Kidney epithelial cell (primary cell): ENCODE measurements around the gene PRAME. TPM values are rescaled to one million over a fixed set of nuclear protein-coding genes. Genes with fewer than 3 reads are reported as not detected.
"Not testable (repeated sequence)": the region's sequence is repeated elsewhere in the genome, so short reads cannot be mapped to it uniquely, and the experiment has no call there.

Experiments
- DNase-seq: peaks from one replicate; pipeline ENCODE4 v3.0.0-alpha.2; 2010; ENCODE audit warnings: low read depth
- H3K27me3 ChIP-seq: 2 replicates; pipeline ENCODE4 v1.6.0; 2011; ENCODE audit warnings: low read length; ENCODE audit not compliant: control insufficient read depth, insufficient read depth
- H3K36me3 ChIP-seq: 2 replicates; pipeline ENCODE4 v1.5.1; 2011; ENCODE audit warnings: low read length; ENCODE audit not compliant: control insufficient read depth, insufficient read depth
- H3K4me3 ChIP-seq: 2 replicates; pipeline ENCODE4 v1.5.1; 2011; ENCODE audit warnings: low read depth, mild to moderate bottlenecking, control low read depth, low read length
- CTCF ChIP-seq: IDR thresholded peaks from 2 replicates; pipeline ENCODE4 v1.5.1; 2011; ENCODE audit warnings: mild to moderate bottlenecking, moderate library complexity, low read length, control low read depth, inconsistent platforms; ENCODE audit not compliant: insufficient read depth, poor library complexity, severe bottlenecking
- total RNA-seq: library from RNA; depleted of rRNA; stranded (reverse); fragments of >200 nt; gene quantifications from 2 replicates; pipeline ENCODE4 v1.2.3, GENCODE V29; 2015

Gene PRAME
- total RNA-seq, 1 donor from 2014 or later = 3.8 TPM

- Histone ChIP-seq H3K27me3 (no peaks in the 10 kb centered on the region), H3K4me3 (no peak overlapping the region), H3K36me3 (no peaks in the 10 kb centered on the region)
- DNase-seq = no peak
- TF ChIP-seq CTCF = no peak
These were observed 24.0 kb upstream of the PRAME start for GRCh38 chr22:22583030-22583429.

- not testable (repeated sequence) for H3K27me3 ChIP-seq, H3K36me3 ChIP-seq, DNase-seq, H3K4me3 ChIP-seq
These were observed 22.5 kb upstream of the PRAME start for GRCh38 chr22:22581524-22581923.

- no peak for DNase-seq
- Histone ChIP-seq H3K36me3 (no peaks in the 10 kb centered on the region), H3K4me3 (no peak overlapping the region), H3K27me3 (no peaks in the 10 kb centered on the region)
- no peak for TF ChIP-seq CTCF
These were observed 21.0 kb upstream of the PRAME start for GRCh38 chr22:22579869-22580604.

GRCh38 chr22:22578702-22579424 is 19.8 kb upstream of the PRAME start:
- no peaks in the 10 kb centered on the region for H3K36me3 ChIP-seq
- TF ChIP-seq CTCF = no peak
- DNase-seq = peak; percentile 64
- H3K4me3 ChIP-seq = no peak overlapping the region
- H3K27me3 ChIP-seq = no peaks in the 10 kb centered on the region

GRCh38 chr22:22576989-22577427 is 17.9 kb upstream of the PRAME start:
- TF ChIP-seq CTCF = no peak
- no peak overlapping the region for H3K4me3 ChIP-seq

GRCh38 chr22:22576244-22576988 is 17.4 kb upstream of the PRAME start:
- H3K36me3 ChIP-seq = no peaks in the 10 kb centered on the region
- TF ChIP-seq CTCF = peak; percentile 94
- H3K27me3 ChIP-seq = no peaks in the 10 kb centered on the region
- H3K4me3 ChIP-seq = no peak overlapping the region
- DNase-seq = no peak

More at GRCh38 chr22:22576989-22577427, 17.9 kb upstream of the PRAME start:
- DNase-seq = no peak
- Histone ChIP-seq H3K27me3 (no peaks in the 10 kb centered on the region), H3K36me3 (no peaks in the 10 kb centered on the region)
